Vagina (tissue), 2 donors: ENCODE results near the gene USP2.

Experiments used
- CTCF ChIP-seq, 3 experiments: fragments of 450-650 bp in 2 of 3; fragments of 200-600 bp in 1 of 3; sonication (generic) in 1 of 3; IDR thresholded peaks; one replicate each; pipeline ENCODE4 v1.5.1; 2017 to 2019; ENCODE audit warnings: antibody characterized with exemption in 3 of 3, mild to moderate bottlenecking in 2 of 3, moderate library complexity in 2 of 3
- POLR2A ChIP-seq, 2 donors: fragments of 450-650 bp; IDR thresholded peaks; one replicate each; pipeline ENCODE4 v1.6.1; 2017; ENCODE audit warnings: antibody characterized with exemption in 2 of 2, mild to moderate bottlenecking in 2 of 2, moderate library complexity in 2 of 2
- POLR2AphosphoS5 ChIP-seq, 2 donors: sonication (generic); formaldehyde crosslinking; IDR thresholded peaks; one replicate each; pipeline ENCODE4 v1.9.0; 2017; ENCODE audit warnings: antibody characterized with exemption in 2 of 2, mild to moderate bottlenecking in 2 of 2, low read depth in 1 of 2; ENCODE audit not compliant: insufficient read depth in 1 of 2

- no peak for TF ChIP-seq CTCF (IDR thresholded peaks at IDR 0.05)
- TF ChIP-seq POLR2A (IDR thresholded peaks at IDR 0.05), result no peak
- peak in 1 of 2 donors; percentile 29 for TF ChIP-seq POLR2AphosphoS5 (IDR thresholded peaks at IDR 0.05; ENCODE audit: insufficient read depth in 1 of 2, low read depth in 1 of 2)
Measured at GRCh38 chr11:119319700-119320239, 61.7 kb downstream of the USP2 start.
